ENCODE measurements around the gene SMPD3. TPM values are rescaled to one million over a fixed set of nuclear protein-coding genes. Genes with fewer than 3 reads are reported as not detected.

Gene SMPD3
- total and polyA plus RNA-seq, 2 donors (not counting 3 experiments of a cell fraction or from before 2014, with no cell fraction given): not detected

GRCh38 chr16:68452176-68452575 lies 3.9 kb upstream of the SMPD3 start:
- no peaks in the 10 kb centered on the region for H3K9me3 ChIP-seq (replicated peaks; ENCODE audit: control insufficient read depth, insufficient read depth, low read length)
- dilution Hi-C loops (cut with MboI; ENCODE audit: extremely low pct_ligation_motif_present, low sequenced_read_pairs): no loop called here
- no peaks in the 10 kb centered on the region for H3K4me1 ChIP-seq (ENCODE audit: control insufficient read depth, extremely low read depth, insufficient read depth, low read length)
- no peaks in the 10 kb centered on the region for H3K36me3 ChIP-seq (ENCODE audit: control insufficient read depth in 2 of 2, extremely low read depth in 1 of 2, insufficient read depth in 2 of 2, low read length in 2 of 2)
- BruUV-seq (replicated peaks): no TSS peak
- no peaks in the 10 kb centered on the region for H4K20me1 ChIP-seq (replicated peaks; ENCODE audit: control insufficient read depth, extremely low read depth, insufficient read depth, low read length)
- ChIA-PET CTCF (interaction anchor here (1.2 kb wide), 1 partner anchor 56 kb away, joined by 3 read pairs; no protein-coding TSS in a partner anchor), POLR2A (no interaction called here)
- no peaks in the 10 kb centered on the region for H3K9me1 ChIP-seq (replicated peaks; ENCODE audit: control insufficient read depth, extremely low read depth, insufficient read depth, low read length)
- no peak overlapping the region for H3K27ac ChIP-seq (ENCODE audit: insufficient read depth, low read depth, low read length)
- no peak overlapping the region for H3K4me2 ChIP-seq (ENCODE audit: insufficient read depth, low read length)
- intact Hi-C loops (cut with micrococcal nuclease): no loop called here
- H3K79me2 ChIP-seq (ENCODE audit: control insufficient read depth, insufficient read depth, low read length): no peaks in the 10 kb centered on the region
- no peak overlapping the region for H3K9ac ChIP-seq (replicated peaks; ENCODE audit: extremely low read depth, insufficient read depth, low read length)
- no peak overlapping the region for H2AFZ ChIP-seq (ENCODE audit: low read depth, low read length)
- no peak for FAIRE-seq
- H3K27me3 ChIP-seq (ENCODE audit: control insufficient read depth in 2 of 2, insufficient read depth in 2 of 2, low read length in 2 of 2): peaks cover 2 to 3% of the 10 kb centered on the region in 2 experiments
- no peak for DNase-seq (ENCODE audit: low read depth, low spot score)
- no peak overlapping the region for H3K4me3 ChIP-seq (replicated peaks in 1 of 3; ENCODE audit: insufficient read depth in 1 of 3, low read depth in 1 of 3, low read length in 3 of 3)
- TF ChIP-seq MYC (IDR thresholded peaks at IDR 0.05; ENCODE audit: low read depth, low read length): no peak
- TF ChIP-seq CTCF (IDR thresholded peaks at IDR 0.05; ENCODE audit: extremely low read depth in 1 of 2, insufficient read depth in 1 of 2, low read depth in 1 of 2, low read length in 2 of 2): no peak
- TF ChIP-seq EZH2 (IDR thresholded peaks at IDR 0.05; ENCODE audit: borderline replicate concordance, low read depth, low read length, severe bottlenecking): no peak
- TF ChIP-seq FOS (IDR thresholded peaks at IDR 0.05; ENCODE audit: borderline replicate concordance, insufficient read depth, low read length): no peak
- no peak for TF ChIP-seq JUN (IDR thresholded peaks at IDR 0.05; ENCODE audit: borderline replicate concordance, insufficient read depth, insufficient read length, low read depth)
- TF ChIP-seq POLR2A (IDR thresholded peaks at IDR 0.05; ENCODE audit: low read depth, low read length): no peak
- TF ChIP-seq GATA2 (IDR thresholded peaks at IDR 0.05; ENCODE audit: insufficient read depth, insufficient read length, low read depth, low read length): no peak
- TF ChIP-seq POLR2AphosphoS5 (IDR thresholded peaks at IDR 0.05; ENCODE audit: insufficient read depth, low read depth, low read length): no peak
- TF ChIP-seq MAX (IDR thresholded peaks at IDR 0.05; ENCODE audit: insufficient read depth, insufficient read length): no peak

All from endothelial cell of umbilical vein (primary cell).